Smooth muscle cell (in vitro differentiated cells): ENCODE measurements around the gene HHATL. TPM values are rescaled to one million over a fixed set of nuclear protein-coding genes. Genes with fewer than 3 reads are reported as not detected.

Experiments used
- DNase-seq: peaks from one replicate; lab custom pipeline; 2025; ENCODE audit not compliant: unreplicated experiment; lab: John Stamatoyannopoulos, UW
- H2AFZ ChIP-seq: fragments of 200-600 bp; sonication (generic); 2 replicates; pipeline ENCODE4 v1.6.0; 2016; ENCODE audit warnings: antibody characterized with exemption, low read depth, mild to moderate bottlenecking
- H3F3A ChIP-seq: fragments of 200-600 bp; sonication (generic); 2 replicates; pipeline ENCODE4 v1.6.0; 2017; ENCODE audit warnings: antibody characterized with exemption, low read depth
- H3K27ac ChIP-seq: fragments of 200-600 bp; sonication (generic); 2 replicates; pipeline ENCODE4 v1.5.1; 2016; ENCODE audit warnings: low read depth, mild to moderate bottlenecking
- H3K27me3 ChIP-seq: fragments of 200-600 bp; sonication (generic); 2 replicates; pipeline ENCODE4 v1.6.1; 2016; ENCODE audit warnings: low read depth, mild to moderate bottlenecking
- H3K36me3 ChIP-seq: fragments of 200-600 bp; sonication (generic); 2 replicates; pipeline ENCODE4 v1.5.1; 2016; ENCODE audit warnings: low read depth
- H3K4me1 ChIP-seq: fragments of 200-600 bp; sonication (generic); 2 replicates; pipeline ENCODE4 v1.5.1; 2016; ENCODE audit warnings: low read depth
- H3K4me2 ChIP-seq: fragments of 200-600 bp; sonication (generic); 2 replicates; pipeline ENCODE4 v1.6.0; 2016; ENCODE audit warnings: mild to moderate bottlenecking
- H3K4me3 ChIP-seq: fragments of 200-600 bp; sonication (generic); 2 replicates; pipeline ENCODE4 v1.5.1; 2016; ENCODE audit warnings: mild to moderate bottlenecking
- H3K79me2 ChIP-seq: fragments of 200-600 bp; sonication (generic); 2 replicates; pipeline ENCODE4 v1.6.0; 2016; ENCODE audit warnings: low read depth, mild to moderate bottlenecking
- H3K9ac ChIP-seq: fragments of 200-600 bp; sonication (generic); 2 replicates; pipeline ENCODE4 v1.6.0; 2016; ENCODE audit warnings: low read depth
- H3K9me3 ChIP-seq: fragments of 200-600 bp; sonication (generic); replicated peaks from 2 replicates; pipeline ENCODE4 v1.5.1; 2016; ENCODE audit warnings: low read depth
- H4K20me1 ChIP-seq: fragments of 200-600 bp; sonication (generic); 2 replicates; pipeline ENCODE4 v1.6.0; 2016; ENCODE audit warnings: low read depth
- CTCF ChIP-seq: fragments of 200-600 bp; sonication (generic); IDR thresholded peaks from 2 replicates; pipeline ENCODE4 v1.5.1; 2017; ENCODE audit warnings: borderline replicate concordance, mild to moderate bottlenecking, antibody characterized with exemption; ENCODE audit not compliant: insufficient read depth, poor library complexity, severe bottlenecking
- WGBS: methylation state at CpG from one replicate; pipeline ENCODE4 v1.1.7; 2016; ENCODE audit warnings: low lambda C conversion rate; 5-methylcytosine and 5-hydroxymethylcytosine counted together
- polyA plus RNA-seq: library from polyadenylated mRNA; unstranded; fragments of >200 nt; fragmentation: Nextera tagmentation; extraction: Ambion mirVana; gene quantifications from 2 replicates; pipeline ENCODE4 v1.2.1, GENCODE V29; 2016
- total RNA-seq: library from RNA; depleted of rRNA; stranded (reverse); fragments of >200 nt; gene quantifications from 2 replicates; pipeline ENCODE4 v1.2.3, GENCODE V29; 2014

HHATL gene
- total and polyA plus RNA-seq, 2 experiments from 2014 or later: not detected

GRCh38 chr3:42735019-42735418 lies 32.4 kb upstream of the HHATL start:
- no peak for TF ChIP-seq CTCF
- Histone ChIP-seq H3K4me3 (no peak overlapping the region), H3K9me3 (no peaks in the 10 kb centered on the region), H3K9ac (no peak overlapping the region), H3K27me3 (no peaks in the 10 kb centered on the region), H3F3A (no peaks in the 10 kb centered on the region), H3K36me3 (no peaks in the 10 kb centered on the region), H4K20me1 (no peaks in the 10 kb centered on the region), H3K4me1 (peaks cover 4% of the 10 kb centered on the region), H3K79me2 (no peaks in the 10 kb centered on the region), H2AFZ (no peak overlapping the region), H3K4me2 (no peak overlapping the region), H3K27ac (no peak overlapping the region)
- WGBS: 84% methylated on average over 8 of the region's 8 CpGs
- DNase-seq: no peak

DNA sequence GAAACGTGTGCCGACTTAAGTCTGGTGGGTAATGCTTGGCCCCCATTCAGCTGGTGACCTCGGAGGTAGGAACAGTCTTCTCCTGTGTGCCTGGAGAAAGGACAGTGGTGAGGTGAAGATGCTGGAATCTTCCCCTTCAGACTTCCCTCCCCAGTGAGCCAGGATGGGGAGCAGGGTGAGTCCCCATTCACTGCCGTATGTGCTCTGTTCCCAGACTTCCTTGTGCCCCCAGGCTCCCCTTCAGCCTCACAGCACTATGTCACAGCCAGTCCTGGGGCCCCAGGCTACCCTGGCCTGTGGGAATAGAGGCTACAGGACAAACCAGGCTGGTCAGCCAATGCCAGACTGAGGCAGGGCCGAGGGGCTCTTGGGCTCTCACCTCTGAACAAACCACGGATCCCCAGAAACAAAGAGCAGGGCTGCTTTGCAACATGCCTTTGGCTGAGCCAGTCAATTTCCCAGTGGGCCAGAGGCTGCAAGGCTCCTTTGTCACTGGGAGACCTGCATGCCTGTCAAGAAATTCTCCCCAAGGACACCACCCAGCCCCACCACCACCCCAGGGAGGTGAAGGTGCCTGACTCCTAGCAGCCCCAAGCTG lies 31.8 kb upstream of the HHATL start:
- Histone ChIP-seq H3K4me1 (peaks cover 4% of the 10 kb centered on the region), H3K79me2 (no peaks in the 10 kb centered on the region), H2AFZ (no peak overlapping the region), H3K27me3 (no peaks in the 10 kb centered on the region), H3K4me3 (no peak overlapping the region), H3K27ac (no peak overlapping the region), H3F3A (no peaks in the 10 kb centered on the region), H3K4me2 (no peak overlapping the region), H4K20me1 (no peaks in the 10 kb centered on the region), H3K36me3 (no peaks in the 10 kb centered on the region), H3K9ac (no peak overlapping the region), H3K9me3 (no peaks in the 10 kb centered on the region)
- no peak for TF ChIP-seq CTCF
- no peak for DNase-seq
- 80% methylated on average over 6 of the region's 6 CpGs for WGBS

- no peak overlapping the region for H3K4me3 ChIP-seq
- H3K4me1 ChIP-seq: peaks cover 4% of the 10 kb centered on the region
- 79% methylated on average over 13 of the region's 13 CpGs for WGBS
- no peaks in the 10 kb centered on the region for H4K20me1 ChIP-seq
- H3K9me3 ChIP-seq: no peaks in the 10 kb centered on the region
- no peaks in the 10 kb centered on the region for H3K79me2 ChIP-seq
- H3K36me3 ChIP-seq: no peaks in the 10 kb centered on the region
- DNase-seq: no peak
- no peak overlapping the region for H3K9ac ChIP-seq
- no peak overlapping the region for H3K4me2 ChIP-seq
- H3K27me3 ChIP-seq: no peaks in the 10 kb centered on the region
- no peak for TF ChIP-seq CTCF
- H3F3A ChIP-seq: no peaks in the 10 kb centered on the region
- H3K27ac ChIP-seq: no peak overlapping the region
- no peak overlapping the region for H2AFZ ChIP-seq
Measured at GRCh38 chr3:42733501-42734262, 31.1 kb upstream of the HHATL start.
